Measurements from ENCODE around the gene P2RX4.
"Not testable (repeated sequence)": the region's sequence is repeated elsewhere in the genome, so short reads cannot be mapped to it uniquely, and the experiment has no call there.

The P2RX4 gene

GRCh38 chr12:121223292-121224285 lies 13.7 kb downstream of the P2RX4 start:
- peak; percentile 58 for DNase-seq

- peak; percentile 75 for DNase-seq
Measured at GRCh38 chr12:121224591-121224990, 14.7 kb downstream of the P2RX4 start.

GRCh38 chr12:121226399-121226798 lies 16.5 kb downstream of the P2RX4 start:
- DNase-seq, result no peak

GRCh38 chr12:121226871-121227270 lies 16.9 kb downstream of the P2RX4 start:
- not testable (repeated sequence) for DNase-seq

- no peak for DNase-seq
Measured at GRCh38 chr12:121227294-121227693, 17.4 kb downstream of the P2RX4 start.

GRCh38 chr12:121228919-121229665 lies 19.2 kb downstream of the P2RX4 start:
- DNase-seq, result no peak

GRCh38 chr12:121229826-121230537 lies 20.1 kb downstream of the P2RX4 start:
- DNase-seq, result peak; percentile 63

GRCh38 chr12:121230538-121230907 lies 20.6 kb downstream of the P2RX4 start:
- no peak for DNase-seq

GRCh38 chr12:121232163-121232562 lies 22.2 kb downstream of the P2RX4 start:
- DNase-seq, result no peak

- DNase-seq, result no peak
Measured at GRCh38 chr12:121232977-121233627, 23.2 kb downstream of the P2RX4 start.

GRCh38 chr12:121233628-121234020 lies 23.7 kb downstream of the P2RX4 start:
- DNase-seq, result no peak

GRCh38 chr12:121236776-121237175 lies 26.8 kb downstream of the P2RX4 start:
- no peak for DNase-seq

- DNase-seq, result no peak
Measured at GRCh38 chr12:121237415-121237814, 27.5 kb downstream of the P2RX4 start.

- DNase-seq, result no peak
Measured at GRCh38 chr12:121238086-121238485, 28.2 kb downstream of the P2RX4 start.

GRCh38 chr12:121238604-121239350 lies 28.8 kb downstream of the P2RX4 start:
- DNase-seq, result no peak

GRCh38 chr12:121239351-121240061 lies 29.6 kb downstream of the P2RX4 start:
- DNase-seq, result no peak

GRCh38 chr12:121240062-121240420 lies 30.1 kb downstream of the P2RX4 start:
- no peak for DNase-seq

- peak; percentile 64 for DNase-seq
Measured at GRCh38 chr12:121240484-121241101, 30.7 kb downstream of the P2RX4 start.

- no peak for DNase-seq
Measured at GRCh38 chr12:121241156-121241970, 31.4 kb downstream of the P2RX4 start.

- DNase-seq, result no peak
Measured at GRCh38 chr12:121245031-121245430, 35.1 kb downstream of the P2RX4 start.

All from activated CD4-positive, alpha-beta T cell treated with anti-CD3 and anti-CD28 coated beads, Interleukin-2, amount 50 U/mL, for 16 hours (primary cell).